Suppressor macrophage treated with lipopolysaccharide for 1 hour (primary cell): ENCODE data around the gene PHKB.
A peak's percentile ranks its signal among the peaks of the same experiment; 100 is the strongest.
"Not testable (repeated sequence)": the region's sequence is repeated elsewhere in the genome, so short reads cannot be mapped to it uniquely, and the experiment has no call there.

ENCODE experiments used
- DNase-seq, 3 donors: peaks; one replicate each; pipeline ENCODE4 v3.0.0-alpha.2; 2020 to 2022

PHKB gene

GRCh38 chr16:47470211-47470610, 9.1 kb downstream of the PHKB start:
- DNase-seq, result no peak

DNA sequence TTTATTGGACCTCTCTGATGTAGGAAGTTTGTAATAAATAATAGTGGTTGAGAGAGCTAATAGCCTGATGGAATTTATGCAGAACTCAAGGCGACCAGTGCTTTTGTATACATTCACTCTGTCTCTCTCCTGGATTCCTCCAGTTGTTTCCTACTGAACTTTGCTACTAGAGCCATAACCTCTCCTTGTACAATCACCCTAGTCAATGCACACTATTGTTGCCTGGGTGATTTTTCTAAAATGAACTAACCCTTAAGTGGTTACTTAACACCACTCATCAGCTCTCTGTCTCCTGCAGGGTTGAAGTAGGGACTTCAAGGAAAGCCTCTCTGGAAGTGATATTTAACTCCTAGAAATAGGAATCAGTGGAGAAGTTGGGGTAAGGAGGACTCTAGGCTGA, 9.7 kb downstream of the PHKB start:
- DNase-seq, result no peak

GRCh38 chr16:47473004-47473403, 11.9 kb downstream of the PHKB start:
- DNase-seq, result not testable (repeated sequence)

DNA sequence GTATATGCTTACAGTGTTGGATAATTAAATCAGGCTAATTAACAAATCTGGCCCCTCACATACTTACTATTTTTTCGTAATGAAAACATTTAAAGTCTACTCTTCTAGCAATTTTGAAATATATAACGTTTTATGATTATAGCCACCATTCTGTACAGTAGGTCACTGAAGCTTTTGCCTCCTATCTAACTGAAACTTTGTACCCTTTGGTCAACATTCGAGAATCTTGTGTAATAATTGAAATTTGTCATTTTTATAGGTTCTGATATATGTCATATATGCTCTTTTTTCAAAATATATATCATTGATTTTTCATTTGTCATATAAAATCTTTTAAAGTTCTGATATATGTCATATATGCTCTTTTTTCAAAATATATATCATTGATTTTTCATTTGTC, 12.7 kb downstream of the PHKB start:
- DNase-seq, result no peak

DNA sequence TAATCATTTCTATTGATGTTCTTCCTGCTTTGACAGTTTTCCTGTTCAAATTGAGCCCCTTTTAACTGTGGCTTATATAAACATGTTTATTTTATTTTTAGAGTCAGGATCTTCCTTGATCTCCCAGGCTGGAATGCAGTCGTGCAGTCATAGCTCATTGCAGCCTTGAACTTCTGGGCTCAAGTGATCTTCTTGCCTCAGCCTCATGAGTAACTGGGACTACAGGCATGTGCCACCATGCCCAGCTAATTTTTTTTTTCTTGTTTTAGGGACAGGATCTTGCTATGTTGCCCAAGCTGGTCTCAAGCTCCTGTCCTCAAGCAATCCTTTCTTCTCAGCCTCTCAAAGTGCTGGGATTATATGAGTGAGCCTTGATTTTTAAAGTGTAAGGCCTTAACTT, 14.7 kb downstream of the PHKB start:
- DNase-seq, result no peak

DNA sequence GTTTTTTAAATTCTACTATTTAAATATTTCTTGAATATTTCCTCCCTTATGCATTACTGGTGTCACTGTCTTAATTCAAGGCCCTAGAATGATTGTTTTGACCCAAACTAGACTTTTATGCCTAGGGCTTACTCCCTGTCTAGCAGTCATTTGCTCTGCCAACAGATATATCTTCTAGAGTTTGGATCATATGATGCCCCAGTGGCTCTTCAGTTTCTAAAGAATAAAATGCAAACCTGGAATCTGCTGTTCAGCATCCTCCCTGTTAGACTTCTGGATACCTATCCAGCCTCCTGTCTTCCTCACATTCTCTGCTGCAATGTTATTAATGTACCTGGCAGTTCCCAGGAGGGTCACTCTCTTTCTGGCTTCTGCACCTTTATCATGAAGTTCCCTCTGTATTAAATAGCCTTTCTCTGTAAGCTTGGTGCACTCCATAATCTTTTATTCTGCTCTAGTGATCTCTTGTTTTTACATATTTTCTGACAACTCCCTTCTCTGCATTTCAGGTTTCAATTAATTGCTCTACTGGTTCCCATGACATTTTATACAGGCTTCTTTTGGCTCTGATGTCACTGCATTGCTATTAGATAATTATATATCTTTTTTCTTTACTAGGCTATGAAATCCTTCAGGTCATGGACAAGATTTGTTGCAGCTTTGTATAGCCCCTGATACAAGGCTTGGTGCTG, 15.7 kb downstream of the PHKB start:
- no peak for DNase-seq

DNA sequence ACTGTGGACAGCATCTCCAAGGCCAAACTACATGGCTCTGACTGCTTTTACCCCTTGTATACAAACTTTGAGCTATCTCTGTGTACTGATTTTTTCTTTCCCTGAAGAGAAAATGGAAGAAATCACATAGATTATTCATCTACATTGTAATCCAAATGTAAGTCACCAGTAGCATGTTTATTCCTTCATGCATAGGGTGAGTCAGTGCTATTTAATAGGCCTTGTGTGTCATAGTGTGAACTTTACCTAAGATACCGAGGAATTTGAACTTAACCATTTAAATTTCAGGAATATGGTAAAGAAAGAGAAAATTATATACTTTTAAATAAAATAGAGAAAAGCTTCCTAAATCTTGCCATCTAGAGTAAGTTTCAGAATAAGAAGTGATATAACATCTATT, 16.5 kb downstream of the PHKB start:
- no peak for DNase-seq

GRCh38 chr16:47480410-47480809, 19.3 kb downstream of the PHKB start:
- DNase-seq, result no peak

- DNase-seq, result no peak
Observed at GRCh38 chr16:47481698-47482374, 20.7 kb downstream of the PHKB start.

GRCh38 chr16:47483616-47484015, 22.5 kb downstream of the PHKB start:
- DNase-seq, result no peak

GRCh38 chr16:47486856-47487255, 25.7 kb downstream of the PHKB start:
- no peak for DNase-seq

DNA sequence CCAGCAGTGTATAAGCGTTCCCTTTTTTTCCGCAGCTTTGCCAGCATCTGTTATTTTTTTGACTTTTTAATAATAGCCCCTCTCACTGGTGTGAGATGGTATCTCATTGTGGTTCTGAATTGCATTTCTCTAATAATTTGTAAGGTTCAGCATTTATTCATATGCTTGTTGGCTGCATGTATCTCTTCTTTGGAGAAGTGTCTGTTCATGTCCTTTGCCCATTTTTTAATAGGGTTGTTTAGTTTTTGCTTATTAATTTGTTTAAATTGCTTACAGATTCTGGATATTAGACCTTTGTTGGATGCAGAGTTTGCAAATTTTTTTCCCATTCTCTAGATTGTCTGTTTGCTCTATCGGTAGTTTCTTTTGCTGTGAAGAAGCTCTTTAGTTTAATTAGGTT, 26.9 kb downstream of the PHKB start:
- no peak for DNase-seq

DNA sequence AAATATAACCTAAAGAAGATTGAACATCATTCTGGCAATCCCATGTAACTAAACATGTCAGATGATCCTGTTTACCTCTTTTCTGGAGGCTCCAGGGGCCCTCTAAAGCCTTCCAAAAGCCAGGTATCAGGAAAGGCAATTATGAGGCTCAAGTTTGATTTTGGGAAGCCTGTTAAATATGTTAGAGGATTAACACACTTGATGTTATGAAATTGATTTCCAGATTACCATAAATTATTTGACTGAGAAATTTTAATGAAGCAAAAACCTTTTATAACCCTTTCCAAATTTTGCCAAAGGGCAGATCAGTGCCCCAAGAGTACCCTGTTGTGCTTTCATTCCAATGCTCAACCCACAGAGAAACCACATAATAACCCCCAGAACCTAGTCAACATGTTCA, 29.3 kb downstream of the PHKB start:
- no peak for DNase-seq

GRCh38 chr16:47492036-47492427, 30.9 kb downstream of the PHKB start:
- no peak for DNase-seq

- peak; percentile 57 to 73 (median 63) for DNase-seq
Observed at GRCh38 chr16:47492428-47493377, 31.6 kb downstream of the PHKB start.

- DNase-seq, result peak in 2 of 3 donors; percentile 35 to 53
Observed at GRCh38 chr16:47493381-47494337, 32.5 kb downstream of the PHKB start.

- DNase-seq, result no peak
Observed at GRCh38 chr16:47499080-47499699, 38.1 kb downstream of the PHKB start.

DNA sequence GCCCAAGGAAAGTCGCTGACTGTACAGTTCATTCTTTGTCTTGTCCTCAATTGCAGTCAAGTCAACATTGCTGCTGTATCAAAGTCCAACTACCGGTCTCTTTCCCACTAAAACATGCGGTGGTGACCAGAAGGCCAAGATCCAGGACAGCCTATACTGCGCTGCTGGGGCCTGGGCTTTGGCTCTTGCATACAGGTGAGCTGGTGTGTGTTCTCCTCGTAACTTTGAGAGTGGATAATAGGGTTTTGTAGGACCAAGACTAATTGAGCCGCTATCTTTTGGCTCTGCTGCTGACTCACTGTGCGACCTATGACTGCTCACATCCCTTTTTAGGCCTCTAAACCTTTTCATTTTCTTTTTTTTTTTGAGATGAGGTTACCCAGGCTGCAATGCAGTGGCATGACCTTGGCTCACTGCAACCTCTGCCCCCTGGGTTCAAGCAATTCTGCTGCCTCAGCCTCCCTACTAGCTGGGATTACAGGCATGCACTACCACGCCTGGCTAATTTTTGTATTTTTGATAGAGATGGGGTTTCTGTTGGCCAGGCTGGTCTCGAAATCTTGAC, 38.7 kb downstream of the PHKB start:
- DNase-seq, result no peak

GRCh38 chr16:47503936-47504335, 42.8 kb downstream of the PHKB start:
- no peak for DNase-seq

DNA sequence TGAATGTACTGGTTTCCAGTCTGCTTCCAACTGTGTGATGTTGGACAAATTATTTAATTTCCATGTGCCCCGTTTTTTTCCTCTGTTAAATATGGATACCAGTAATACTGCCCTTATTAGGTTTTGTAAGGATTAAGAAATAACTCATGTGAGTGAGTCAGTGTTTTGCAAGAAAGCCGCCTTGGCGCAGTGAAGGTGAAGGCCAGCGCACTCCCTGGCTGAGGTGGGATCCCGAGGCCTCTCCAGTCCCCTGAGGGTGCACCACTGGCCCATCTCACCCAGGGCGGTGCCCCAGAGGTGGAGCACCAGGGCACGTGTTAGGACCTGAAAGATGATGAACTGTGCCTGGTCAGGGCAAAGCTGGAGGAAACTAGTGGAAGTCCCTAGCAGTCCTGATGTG, 43.5 kb downstream of the PHKB start:
- DNase-seq, result no peak

- no peak for DNase-seq
Observed at GRCh38 chr16:47506800-47507199, 45.7 kb downstream of the PHKB start.

DNA sequence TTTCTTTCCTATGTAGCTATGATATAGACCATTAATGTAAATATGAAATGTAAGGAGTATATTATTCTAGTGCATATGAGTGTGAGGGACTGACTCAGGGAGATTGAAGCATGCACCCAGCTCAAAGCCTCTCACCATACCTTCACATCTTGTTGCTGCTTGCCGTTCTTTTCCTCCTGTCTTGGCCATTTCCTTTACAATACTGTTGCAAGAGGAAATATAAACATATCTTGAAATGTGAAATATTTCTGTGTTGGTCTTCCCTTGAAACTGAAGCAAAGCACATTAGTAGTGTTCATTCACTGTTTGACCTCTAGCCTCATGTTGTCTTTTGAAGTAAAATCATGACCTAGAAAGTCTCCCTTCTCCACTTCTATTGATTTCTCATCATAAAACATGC, 46.6 kb downstream of the PHKB start:
- no peak for DNase-seq
